Stomach smooth muscle (tissue), 2 donors: Measurements from ENCODE around the gene ATP6V0E2.
"Not testable (repeated sequence)": the region's sequence is repeated elsewhere in the genome, so short reads cannot be mapped to it uniquely, and the experiment has no call there.

Experiments
- H3K27ac ChIP-seq: one replicate; pipeline ENCODE4 v1.7.0; 2013; ENCODE audit warnings: mild to moderate bottlenecking, low read length, inconsistent platforms
- H3K27me3 ChIP-seq, 2 donors: one replicate each; pipeline ENCODE4 v1.7.0; 2013; ENCODE audit warnings: low read length in 2 of 2; ENCODE audit not compliant: insufficient read depth in 2 of 2, control insufficient read depth in 1 of 2
- H3K36me3 ChIP-seq, 2 donors: one replicate each; pipeline ENCODE4 v1.7.0; 2013; ENCODE audit warnings: low read length in 2 of 2; ENCODE audit not compliant: control insufficient read depth in 2 of 2, insufficient read depth in 2 of 2
- H3K4me1 ChIP-seq: one replicate; pipeline ENCODE4 v1.7.0; 2013; ENCODE audit warnings: low read length; ENCODE audit not compliant: control insufficient read depth, insufficient read depth
- H3K4me3 ChIP-seq, 2 donors: one replicate each; pipeline ENCODE4 v1.7.0; 2013; ENCODE audit warnings: low read length in 2 of 2
- H3K9ac ChIP-seq, 2 donors: one replicate each; pipeline ENCODE4 v1.7.0; 2013; ENCODE audit warnings: low read length in 2 of 2, mild to moderate bottlenecking in 1 of 2
- H3K9me3 ChIP-seq, 2 donors: one replicate each; pipeline ENCODE4 v1.7.0; 2013; ENCODE audit warnings: low read length in 2 of 2; ENCODE audit not compliant: control insufficient read depth in 2 of 2
- donor health status: healthy.
- donor health status: Pancreatic carcinoma.

Gene ATP6V0E2

DNA sequence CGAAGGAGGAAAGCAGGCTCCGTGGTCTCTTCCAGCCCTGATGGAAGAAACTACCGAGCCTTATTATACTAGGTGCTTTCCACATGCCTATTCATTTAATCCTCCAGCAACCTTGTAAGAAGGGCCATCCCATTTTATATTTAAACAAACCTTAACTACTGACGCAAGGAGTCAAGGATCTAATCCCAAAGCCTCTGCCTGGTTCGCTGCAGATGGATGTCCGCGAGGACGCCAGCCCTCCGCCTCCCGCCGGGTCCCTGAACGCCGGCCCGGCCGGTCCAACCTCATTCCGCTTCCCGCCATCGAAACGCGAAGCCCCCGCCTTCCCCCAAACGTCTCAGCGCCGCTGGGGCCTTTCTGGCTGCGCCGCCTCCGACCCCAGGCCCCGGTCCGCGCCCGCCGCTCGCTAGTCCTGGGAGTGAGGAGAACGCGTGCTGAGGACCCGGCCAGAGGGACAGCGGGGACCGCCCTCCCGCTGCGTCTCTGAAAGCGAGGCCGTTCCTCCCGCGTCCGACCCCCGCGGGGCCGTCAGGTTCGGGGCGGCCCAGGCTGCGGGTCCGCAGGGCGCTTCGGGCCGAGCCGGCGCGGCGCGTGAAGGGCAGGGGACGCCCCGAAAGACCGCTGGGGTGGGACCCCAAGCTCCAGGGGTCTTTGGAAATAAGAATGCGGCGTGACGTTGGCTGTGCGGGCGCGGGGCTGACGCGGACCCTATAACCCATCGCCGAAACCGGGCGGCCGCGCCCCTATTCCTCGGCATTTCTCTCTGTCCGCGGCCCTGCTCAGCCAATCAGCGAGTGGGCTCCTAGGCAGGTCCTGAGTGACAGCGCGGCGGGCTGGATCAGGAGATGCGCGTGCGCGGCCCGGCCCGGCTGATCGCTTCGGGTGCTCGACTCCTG, at the start of gene ATP6V0E2:
ATP6V0E2 (plus strand) TSS at position 896 of the 896 bp plus-strand sequence. CDS start 97 bp downstream, outside the sequence.
- Histone ChIP-seq H3K9me3 (no peaks in the 10 kb centered on the region), H3K4me1 (peaks cover 20% of the 10 kb centered on the region), H3K4me3 (peak within 1 kb of the TSS; percentile 78 to 86), H3K27me3 (no peaks in the 10 kb centered on the region), H3K36me3 (peaks cover 3 to 4% of the 10 kb centered on the region in 2 donors), H3K27ac (peak within 1 kb of the TSS; percentile 93), H3K9ac (peak within 1 kb of the TSS; percentile 79 to 83)

DNA sequence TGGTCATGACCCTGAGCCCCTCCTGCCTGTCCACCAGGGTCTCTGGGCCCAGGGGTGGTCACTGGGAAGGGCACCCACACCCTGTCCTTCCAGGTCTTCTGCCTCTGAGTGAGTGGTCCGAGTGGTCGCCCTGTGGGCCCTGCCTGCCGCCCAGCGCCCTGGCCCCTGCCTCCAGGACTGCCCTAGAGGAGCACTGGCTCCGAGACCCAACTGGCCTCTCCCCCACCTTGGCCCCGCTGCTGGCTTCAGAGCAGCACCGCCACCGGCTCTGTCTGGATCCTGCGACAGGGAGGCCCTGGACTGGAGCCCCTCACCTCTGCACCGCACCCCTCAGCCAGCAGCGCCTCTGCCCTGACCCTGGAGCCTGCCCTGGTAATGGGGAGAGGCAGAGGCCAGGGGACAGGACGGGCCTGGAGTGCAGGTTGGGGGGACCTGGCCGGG, 49.4 kb upstream of the ATP6V0E2 start:
- no peak overlapping the region for H3K4me3 ChIP-seq
- H3K27me3 ChIP-seq, result no peaks in the 10 kb centered on the region
- H3K36me3 ChIP-seq, result no peaks in the 10 kb centered on the region
- H3K27ac ChIP-seq, result no peak overlapping the region
- H3K9ac ChIP-seq, result no peak overlapping the region
- H3K4me1 ChIP-seq, result no peaks in the 10 kb centered on the region
- no peaks in the 10 kb centered on the region for H3K9me3 ChIP-seq

DNA sequence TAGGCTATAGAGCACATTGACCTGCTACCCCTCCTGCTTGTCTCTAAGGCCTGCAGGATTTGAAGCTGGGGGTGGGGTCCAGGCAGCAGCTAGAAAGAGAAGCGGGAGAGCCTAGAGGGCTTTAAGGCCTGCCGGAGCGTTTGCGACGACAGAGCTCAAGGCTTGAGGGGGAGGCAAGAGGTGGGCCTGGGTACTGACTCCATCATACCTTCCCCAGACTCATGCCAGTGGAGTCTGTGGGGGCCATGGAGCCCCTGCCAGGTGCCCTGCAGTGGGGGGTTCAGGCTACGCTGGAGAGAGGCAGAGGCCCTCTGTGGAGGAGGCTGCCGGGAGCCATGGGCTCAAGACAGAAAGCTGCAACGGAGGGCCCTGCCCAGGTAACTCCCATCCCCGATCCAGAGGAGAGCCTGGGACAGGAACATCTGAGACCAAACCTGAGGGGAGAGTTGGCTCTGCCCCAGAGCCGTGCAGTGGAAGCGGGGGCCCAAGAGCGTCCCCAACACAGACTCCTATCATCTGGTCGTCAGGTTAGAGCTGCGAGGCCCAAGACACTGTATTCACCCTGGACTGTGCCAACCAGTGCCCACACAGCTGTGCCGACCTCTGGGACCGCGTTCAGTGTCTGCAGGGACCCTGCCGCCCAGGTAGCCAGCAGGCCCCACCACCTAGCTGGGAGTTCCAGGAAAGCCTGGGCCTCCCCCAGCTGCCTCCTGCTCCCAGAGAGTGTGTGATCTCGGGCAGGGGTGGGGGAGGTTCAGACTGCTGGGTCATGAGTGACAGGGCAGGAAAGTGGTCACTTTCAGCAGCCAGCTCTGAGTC, 48.8 kb upstream of the ATP6V0E2 start:
- Histone ChIP-seq H3K9me3 (no peaks in the 10 kb centered on the region), H3K4me3 (no peak overlapping the region), H3K9ac (no peak overlapping the region), H3K27me3 (no peaks in the 10 kb centered on the region), H3K36me3 (no peaks in the 10 kb centered on the region), H3K4me1 (no peaks in the 10 kb centered on the region), H3K27ac (no peak overlapping the region)

DNA sequence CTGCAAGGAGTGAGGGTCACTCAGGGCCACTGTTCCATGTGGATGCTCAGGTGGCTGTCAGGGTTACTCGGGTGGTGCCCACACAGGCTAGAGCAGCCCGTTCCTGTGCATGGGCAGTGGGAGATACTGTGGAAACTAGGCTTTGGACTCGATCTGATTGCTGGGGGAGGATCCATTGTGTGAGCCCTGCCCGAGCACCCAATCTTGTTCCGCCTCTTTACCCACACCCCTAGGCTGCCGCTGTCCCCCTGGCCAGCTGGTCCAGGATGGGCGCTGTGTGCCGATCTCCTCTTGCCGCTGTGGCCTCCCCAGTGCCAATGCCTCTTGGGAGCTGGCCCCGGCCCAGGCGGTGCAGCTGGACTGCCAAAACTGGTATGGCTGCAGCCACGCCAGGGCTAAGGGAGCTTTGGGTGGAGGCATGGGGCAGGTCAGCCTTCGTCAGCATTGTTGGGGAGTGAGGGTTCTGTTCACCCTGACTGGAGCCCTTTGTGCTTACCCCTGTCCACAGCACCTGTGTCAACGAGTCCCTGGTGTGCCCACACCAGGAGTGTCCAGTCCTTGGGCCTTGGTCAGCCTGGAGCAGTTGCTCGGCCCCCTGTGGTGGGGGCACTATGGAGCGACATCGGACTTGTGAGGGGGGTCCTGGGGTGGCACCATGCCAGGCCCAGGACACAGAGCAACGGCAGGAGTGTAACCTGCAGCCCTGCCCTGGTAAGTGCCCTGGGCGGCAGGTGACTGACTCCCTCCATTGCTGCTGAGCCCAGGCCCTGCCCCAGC, 48.0 kb upstream of the ATP6V0E2 start:
- no peak overlapping the region for H3K4me3 ChIP-seq
- no peaks in the 10 kb centered on the region for H3K27me3 ChIP-seq
- H3K27ac ChIP-seq, result no peak overlapping the region
- no peaks in the 10 kb centered on the region for H3K4me1 ChIP-seq
- no peak overlapping the region for H3K9ac ChIP-seq
- no peaks in the 10 kb centered on the region for H3K36me3 ChIP-seq
- H3K9me3 ChIP-seq, result no peaks in the 10 kb centered on the region

DNA sequence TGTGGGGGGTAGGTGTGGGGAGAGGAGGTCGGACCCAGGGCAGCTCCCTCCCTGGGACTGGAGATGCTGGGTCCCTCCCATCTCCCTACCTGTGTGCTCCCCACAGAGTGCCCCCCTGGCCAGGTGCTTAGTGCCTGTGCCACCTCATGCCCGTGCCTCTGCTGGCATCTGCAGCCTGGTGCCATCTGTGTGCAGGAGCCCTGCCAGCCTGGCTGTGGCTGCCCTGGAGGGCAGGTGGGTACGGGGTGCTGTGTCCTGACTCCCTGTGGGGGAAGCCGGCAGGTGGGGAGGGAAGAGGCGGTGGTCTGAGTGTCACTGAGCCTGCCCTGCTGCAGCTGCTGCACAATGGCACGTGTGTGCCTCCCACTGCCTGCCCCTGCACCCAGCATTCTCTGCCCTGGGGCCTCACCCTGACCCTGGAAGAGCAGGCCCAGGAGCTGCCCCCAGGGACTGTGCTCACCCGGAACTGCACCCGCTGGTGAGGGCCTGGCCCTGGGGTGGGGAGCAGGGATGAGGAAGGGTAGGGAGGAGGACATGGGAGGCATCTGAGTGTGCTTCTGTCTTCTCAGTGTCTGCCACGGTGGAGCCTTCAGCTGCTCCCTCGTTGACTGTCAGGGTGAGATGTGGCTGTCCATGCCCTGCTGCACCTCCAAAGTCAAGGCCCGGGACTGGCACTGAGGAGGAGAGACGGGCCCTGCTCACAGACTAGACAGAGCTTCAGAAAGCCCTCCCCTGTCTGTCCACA, 47.3 kb upstream of the ATP6V0E2 start:
- Histone ChIP-seq H3K4me1 (no peaks in the 10 kb centered on the region), H3K27ac (no peak overlapping the region), H3K36me3 (no peaks in the 10 kb centered on the region), H3K9me3 (no peaks in the 10 kb centered on the region), H3K9ac (no peak overlapping the region), H3K4me3 (no peak overlapping the region), H3K27me3 (peaks cover 4 to 5% of the 10 kb centered on the region in 2 donors)

DNA sequence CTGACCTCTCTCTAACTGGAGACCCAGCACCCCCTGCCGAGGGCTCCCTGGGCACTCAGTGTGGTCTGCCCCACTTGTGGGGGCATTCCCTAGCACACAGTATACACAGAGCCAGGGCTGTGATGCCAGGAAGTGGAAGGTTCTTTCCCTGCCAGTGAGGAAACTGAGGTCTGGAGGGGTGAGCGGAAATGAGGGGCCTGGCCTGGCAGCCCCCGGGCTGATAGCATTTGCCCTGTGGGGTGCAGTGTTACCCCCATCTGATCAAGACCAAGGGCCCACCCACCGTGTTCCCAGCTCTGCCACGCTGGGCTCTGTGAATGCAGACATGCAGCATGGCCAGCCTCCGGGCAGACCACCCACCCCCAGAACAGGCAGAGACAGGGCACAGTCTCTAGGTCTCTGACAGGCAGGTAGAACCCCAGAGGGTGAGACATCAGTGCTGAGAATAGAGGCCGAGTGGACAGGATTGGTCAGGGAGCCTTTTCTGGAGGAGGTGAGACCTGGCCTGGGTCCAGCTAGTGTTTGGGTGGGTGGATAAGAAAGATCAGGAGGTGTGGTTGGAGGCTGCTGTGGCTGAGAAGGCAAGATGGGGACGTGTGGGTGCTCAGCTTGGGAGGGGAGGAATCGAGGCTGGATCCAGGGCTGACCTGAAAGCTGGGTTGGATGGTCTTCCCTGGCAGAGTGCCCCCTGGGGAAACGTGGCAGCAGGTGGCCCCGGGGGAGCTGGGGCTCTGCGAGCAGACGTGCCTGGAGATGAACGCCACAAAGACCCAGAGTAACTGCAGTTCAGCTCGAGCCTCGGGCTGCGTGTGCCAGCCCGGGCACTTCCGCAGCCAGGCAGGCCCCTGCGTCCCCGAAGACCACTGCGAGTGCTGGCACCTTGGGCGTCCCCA, 46.4 kb upstream of the ATP6V0E2 start:
- Histone ChIP-seq H3K27ac (no peak overlapping the region), H3K36me3 (no peaks in the 10 kb centered on the region), H3K27me3 (peaks cover 5 to 7% of the 10 kb centered on the region in 2 donors), H3K4me1 (no peaks in the 10 kb centered on the region), H3K9me3 (no peaks in the 10 kb centered on the region), H3K9ac (no peak overlapping the region), H3K4me3 (no peak overlapping the region)

DNA sequence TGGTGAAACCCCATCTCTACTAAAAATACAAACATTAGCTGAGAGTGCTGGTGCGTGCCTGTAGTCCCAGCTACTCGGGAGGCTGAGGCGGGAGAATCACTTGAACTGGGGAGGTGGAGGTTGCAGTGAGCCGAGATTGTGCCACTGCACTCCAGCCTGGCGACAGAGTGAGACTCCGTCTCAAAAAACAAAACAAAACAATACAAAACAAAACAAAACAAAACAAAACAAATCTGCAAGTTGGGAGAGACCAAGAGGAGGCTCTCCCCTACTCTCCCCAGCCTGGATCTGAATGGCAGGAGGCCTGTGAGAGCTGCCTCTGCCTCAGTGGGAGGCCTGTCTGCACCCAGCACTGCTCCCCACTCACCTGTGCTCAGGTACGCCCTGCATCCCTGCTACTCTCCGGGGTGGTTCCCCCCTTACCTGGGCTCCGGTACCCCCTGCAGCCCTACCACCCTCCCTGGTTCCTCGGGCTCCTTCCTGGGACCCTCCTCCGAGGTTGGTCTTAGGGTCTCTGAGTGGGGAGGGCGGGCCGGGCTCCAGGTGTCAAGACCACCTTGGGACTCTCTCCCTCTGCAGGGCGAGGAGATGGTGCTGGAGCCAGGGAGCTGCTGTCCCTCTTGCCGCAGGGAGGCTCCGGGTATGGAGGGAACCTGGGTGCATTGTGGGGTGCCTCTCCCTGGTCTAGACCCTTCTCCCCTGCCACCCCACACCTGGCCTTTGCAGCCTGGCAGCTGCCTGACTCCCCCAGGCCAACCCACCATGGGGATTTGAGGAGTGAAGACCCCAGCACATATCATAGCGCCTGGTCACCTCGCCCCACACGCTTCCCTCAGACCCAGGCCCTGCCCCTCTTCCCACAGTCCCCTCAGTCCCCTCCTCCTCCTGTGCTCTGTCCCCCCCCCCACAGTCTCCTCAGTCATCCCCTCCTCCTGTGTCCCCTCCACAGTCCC, 45.1 kb upstream of the ATP6V0E2 start:
- no peak overlapping the region for H3K4me3 ChIP-seq
- no peak overlapping the region for H3K27ac ChIP-seq
- no peaks in the 10 kb centered on the region for H3K9me3 ChIP-seq
- H3K9ac ChIP-seq, result no peak overlapping the region
- no peaks in the 10 kb centered on the region for H3K4me1 ChIP-seq
- H3K36me3 ChIP-seq, result no peaks in the 10 kb centered on the region
- H3K27me3 ChIP-seq, result peaks cover 7 to 9% of the 10 kb centered on the region in 2 donors

DNA sequence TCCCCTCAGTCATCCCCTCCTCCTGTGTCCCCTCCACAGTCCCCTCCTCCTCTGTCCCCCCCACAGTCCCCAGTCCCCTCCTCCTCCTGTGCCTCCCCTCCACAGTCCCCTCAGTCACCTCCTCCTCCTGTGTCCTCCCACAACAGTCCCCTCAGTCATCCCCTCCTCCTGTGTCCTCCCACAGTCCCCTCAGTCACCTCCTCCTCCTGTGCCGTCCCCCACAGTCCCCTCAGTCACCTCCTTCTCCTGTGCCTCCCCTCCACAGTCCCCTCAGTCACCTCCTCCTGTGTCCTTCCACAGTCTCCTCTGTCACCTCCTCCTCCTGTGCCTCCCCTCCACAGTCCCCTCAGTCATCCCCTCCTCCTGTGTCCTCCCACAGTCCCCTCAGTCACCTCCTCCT, 43.2 kb upstream of the ATP6V0E2 start:
- not testable (repeated sequence) for H3K27ac ChIP-seq, H3K9me3 ChIP-seq

More for the DNA sequence above, 43.2 kb upstream of the ATP6V0E2 start:
- not testable (repeated sequence) for H3K9ac ChIP-seq, H3K4me1 ChIP-seq, H3K36me3 ChIP-seq, H3K4me3 ChIP-seq, H3K27me3 ChIP-seq
